Hippocampal formation (tissue), 2 donors: ENCODE measurements around the gene CMTM3.
A peak's percentile ranks its signal among the peaks of the same experiment; 100 is the strongest.

Experiments used
- DNase-seq, 2 donors: peaks; one replicate each; lab custom pipeline; 2025; lab: John Stamatoyannopoulos, UW

Gene CMTM3

GRCh38 chr16:66662445-66663194 lies 58.1 kb downstream of the CMTM3 start:
- DNase-seq = peak in 1 of 2 donors; percentile 73
